K562 (cell line): ENCODE data around the gene DDRGK1.

Experiments
- BMI1 ChIP-seq: fragments of 150-350 bp; IDR thresholded peaks from 2 replicates; pipeline ENCODE4 v1.6.1; 2014; ENCODE audit warnings: low read length
- HLTF ChIP-seq: fragments of 450-650 bp; IDR thresholded peaks from 2 replicates; pipeline ENCODE4 v1.6.1; 2016
- LCOR ChIP-seq: sonication (generic); formaldehyde crosslinking; IDR thresholded peaks from 2 replicates; pipeline ENCODE4 v1.8.0; 2022; ENCODE audit warnings: mild to moderate bottlenecking, missing genetic modification reagents
- NR1H2 ChIP-seq: sonication (generic); formaldehyde crosslinking; IDR thresholded peaks from 2 replicates; pipeline ENCODE4 v1.4.0; 2020; ENCODE audit warnings: mild to moderate bottlenecking, missing genetic modification reagents
- PPARD ChIP-seq: fragments of 250-450 bp; sonication (Bioruptor Pico); IDR thresholded peaks from 2 replicates; pipeline ENCODE4 v1.8.0; 2022; ENCODE audit warnings: inconsistent platforms, mild to moderate bottlenecking, moderate library complexity
- RAD51 ChIP-seq: fragments of 450-650 bp; IDR thresholded peaks from 2 replicates; pipeline ENCODE4 v1.7.1; 2016; ENCODE audit warnings: low read depth, mild to moderate bottlenecking, borderline replicate concordance
- RBFOX2 ChIP-seq: fragments of 200-400 bp; formaldehyde crosslinking; IDR thresholded peaks from 2 replicates; pipeline ENCODE4 v1.6.1; 2017; ENCODE audit warnings: low read depth, mild to moderate bottlenecking, low read length, moderate library complexity
- RCOR1 ChIP-seq, 2 experiments: IDR thresholded peaks; 2 replicates each; pipeline ENCODE4 v1.6.1; 2012; ENCODE audit warnings: low read depth in 2 of 2, low read length in 2 of 2, borderline replicate concordance in 1 of 2, improper control_type of control experiment in 1 of 2
- TAF1 ChIP-seq: IDR thresholded peaks from 2 replicates; pipeline ENCODE4 v1.6.1; 2011; ENCODE audit warnings: mild to moderate bottlenecking, low read length, moderate library complexity; ENCODE audit not compliant: insufficient read depth, control insufficient read depth, severe bottlenecking; ENCODE audit errors: extremely low read depth
- ZBTB17 ChIP-seq: fragments of 450-650 bp; formaldehyde crosslinking; IDR thresholded peaks from 2 replicates; pipeline ENCODE4 v1.4.0; 2020; ENCODE audit warnings: mild to moderate bottlenecking
- ZC3H8 ChIP-seq: fragments of 450-650 bp; IDR thresholded peaks from 2 replicates; pipeline ENCODE4 v1.6.1; 2017
- TF ChIP-seq, protein P1 (sequence below), 3 experiments: IDR thresholded peaks in 2 of 3; conservative IDR thresholded peaks in 1 of 3; 2 replicates each; pipeline ENCODE4 v1.5.1; 2011 to 2012; ENCODE audit warnings: low read length in 3 of 3, mild to moderate bottlenecking in 3 of 3, control low read depth in 2 of 3, improper control_type of control experiment in 1 of 3, inconsistent platforms in 1 of 3, low read depth in 1 of 3, mixed read lengths in 1 of 3, moderate library complexity in 1 of 3; ENCODE audit not compliant: insufficient read depth in 2 of 3
- TF ChIP-seq, protein P2 (sequence below): fragments of 450-650 bp; IDR thresholded peaks from 2 replicates; pipeline ENCODE4 v1.6.1; 2016

DNA sequence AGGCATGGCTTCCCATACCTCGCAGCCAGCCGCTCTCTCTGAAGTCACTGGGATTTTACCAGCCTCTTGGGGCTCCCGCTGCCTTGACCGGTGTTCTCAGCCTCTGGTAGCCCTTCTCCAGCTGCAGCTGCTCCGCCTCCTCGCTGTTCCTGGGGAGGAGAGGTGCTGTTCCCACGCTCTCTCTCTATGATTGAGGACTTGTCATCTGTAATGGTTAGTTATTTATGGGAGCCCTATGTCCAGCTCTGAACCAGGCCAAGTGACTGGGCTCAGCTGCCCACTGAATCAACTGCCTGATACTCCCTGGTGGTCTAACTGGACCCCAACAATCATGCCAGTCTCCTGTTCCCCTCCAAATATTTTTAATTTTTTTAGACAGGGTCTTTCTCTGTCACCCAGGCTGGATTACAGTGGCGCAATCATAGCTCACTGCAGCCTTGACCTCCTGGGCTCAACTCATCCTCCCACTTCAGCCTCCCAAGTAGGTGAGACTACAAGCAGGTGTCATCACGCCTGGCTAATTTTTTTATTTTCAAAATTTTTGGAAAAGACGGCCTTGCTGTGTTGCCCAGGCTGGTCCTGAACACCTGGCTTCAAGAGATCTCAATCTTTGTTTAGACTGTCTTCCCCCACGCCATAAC is 39.4 kb upstream of the DDRGK1 start:
- no peak for TF ChIP-seq BMI1
- no peak for TF ChIP-seq RCOR1 (IDR thresholded peaks at IDR 0.05; ENCODE audit: borderline replicate concordance in 1 of 2, low read depth in 2 of 2, low read length in 2 of 2)
- no peak for TF ChIP-seq RAD51
- no peak for TF ChIP-seq LCOR (CRISPR knock-in tag)
- TF ChIP-seq PPARD, result no peak
- TF ChIP-seq, protein P1, sequence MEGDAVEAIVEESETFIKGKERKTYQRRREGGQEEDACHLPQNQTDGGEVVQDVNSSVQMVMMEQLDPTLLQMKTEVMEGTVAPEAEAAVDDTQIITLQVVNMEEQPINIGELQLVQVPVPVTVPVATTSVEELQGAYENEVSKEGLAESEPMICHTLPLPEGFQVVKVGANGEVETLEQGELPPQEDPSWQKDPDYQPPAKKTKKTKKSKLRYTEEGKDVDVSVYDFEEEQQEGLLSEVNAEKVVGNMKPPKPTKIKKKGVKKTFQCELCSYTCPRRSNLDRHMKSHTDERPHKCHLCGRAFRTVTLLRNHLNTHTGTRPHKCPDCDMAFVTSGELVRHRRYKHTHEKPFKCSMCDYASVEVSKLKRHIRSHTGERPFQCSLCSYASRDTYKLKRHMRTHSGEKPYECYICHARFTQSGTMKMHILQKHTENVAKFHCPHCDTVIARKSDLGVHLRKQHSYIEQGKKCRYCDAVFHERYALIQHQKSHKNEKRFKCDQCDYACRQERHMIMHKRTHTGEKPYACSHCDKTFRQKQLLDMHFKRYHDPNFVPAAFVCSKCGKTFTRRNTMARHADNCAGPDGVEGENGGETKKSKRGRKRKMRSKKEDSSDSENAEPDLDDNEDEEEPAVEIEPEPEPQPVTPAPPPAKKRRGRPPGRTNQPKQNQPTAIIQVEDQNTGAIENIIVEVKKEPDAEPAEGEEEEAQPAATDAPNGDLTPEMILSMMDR (IDR thresholded peaks at IDR 0.05 in 2 of 3, conservative IDR thresholded peaks at IDR 0.05 in 1 of 3; ENCODE audit: insufficient read depth in 2 of 3, low read depth in 1 of 3, low read length in 3 of 3), result no peak
- TF ChIP-seq TAF1, result no peak
- no peak for TF ChIP-seq NR1H2 (CRISPR knock-in tag)
- no peak for TF ChIP-seq RBFOX2
- TF ChIP-seq, protein P2, sequence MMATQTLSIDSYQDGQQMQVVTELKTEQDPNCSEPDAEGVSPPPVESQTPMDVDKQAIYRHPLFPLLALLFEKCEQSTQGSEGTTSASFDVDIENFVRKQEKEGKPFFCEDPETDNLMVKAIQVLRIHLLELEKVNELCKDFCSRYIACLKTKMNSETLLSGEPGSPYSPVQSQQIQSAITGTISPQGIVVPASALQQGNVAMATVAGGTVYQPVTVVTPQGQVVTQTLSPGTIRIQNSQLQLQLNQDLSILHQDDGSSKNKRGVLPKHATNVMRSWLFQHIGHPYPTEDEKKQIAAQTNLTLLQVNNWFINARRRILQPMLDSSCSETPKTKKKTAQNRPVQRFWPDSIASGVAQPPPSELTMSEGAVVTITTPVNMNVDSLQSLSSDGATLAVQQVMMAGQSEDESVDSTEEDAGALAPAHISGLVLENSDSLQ, result no peak
- TF ChIP-seq HLTF, result no peak
- TF ChIP-seq ZBTB17 (CRISPR knock-in tag), result no peak
- no peak for TF ChIP-seq ZC3H8
